GM12878 (cell line): ENCODE measurements around the gene CCNY. TPM values are rescaled to one million over a fixed set of nuclear protein-coding genes. Genes with fewer than 3 reads are reported as not detected.

Source experiments
- ATAC-seq: fragments of 200-7000 bp; cut with Tn5 transposase; 3 replicates; pipeline ENCODE4 v1.9.1; 2020; ENCODE audit warnings: mild to moderate bottlenecking, moderate library complexity
- BruUV-seq: library from RNA; stranded (reverse); fragments of 400-500 nt; replicated peaks from 2 replicates; lab custom pipeline; 2021; lab: Mats Ljungman, UMichigan
- CTCF ChIA-PET: fragments of 300-600 bp; sonication (Branson Sonifier 250); formaldehyde crosslinking; extraction: SDS; loops from one replicate; lab custom pipeline; 2021; ENCODE audit warnings: inconsistent platforms; lab: Yijun Ruan, JAX
- POLR2A ChIA-PET: fragments of 350-600 bp; formaldehyde crosslinking; extraction: SDS; loops from one replicate; lab custom pipeline; 2021; ENCODE audit warnings: inconsistent platforms; lab: Charles Lee
- RAD21 ChIA-PET: fragments of 300-600 bp; sonication (Branson Sonifier 250); formaldehyde crosslinking; loops from one replicate; lab custom pipeline; 2023; ENCODE audit warnings: antibody characterized with exemption; ENCODE audit not compliant: unreplicated experiment; lab: Charles Lee
- SMC1A ChIA-PET: fragments of 300-600 bp; sonication (Branson Sonifier 250); formaldehyde crosslinking; loops from one replicate; lab custom pipeline; 2023; ENCODE audit not compliant: unreplicated experiment, uncharacterized antibody; lab: Charles Lee
- DNase-seq: peaks from one replicate; pipeline ENCODE4 v3.0.0-alpha.2; 2011; ENCODE audit warnings: low read depth, low spot score
- FAIRE-seq: peaks from 3 replicates; lab custom pipeline; 2011; peaks lifted over from hg19 to GRCh38; lab: Jason Lieb, UNC
- H2AFZ ChIP-seq: 2 replicates; pipeline ENCODE4 v1.6.0; 2011; ENCODE audit warnings: low read depth, low read length, control low read depth; ENCODE audit not compliant: control insufficient read depth
- H3K27ac ChIP-seq: 2 replicates; pipeline ENCODE4 v1.5.1; 2011; ENCODE audit warnings: control low read depth; ENCODE audit not compliant: control insufficient read depth, insufficient read depth
- H3K27me3 ChIP-seq, 2 experiments: replicated peaks in 1 of 2; 2 replicates each; pipeline versions ENCODE4 v1.6.0 to v1.6.1; 2011; ENCODE audit warnings: low read length in 1 of 2; ENCODE audit not compliant: control insufficient read depth in 2 of 2, insufficient read depth in 2 of 2
- H3K36me3 ChIP-seq, 2 experiments: 2 replicates each; pipeline ENCODE4 v1.5.1; 2011; ENCODE audit warnings: low read length in 1 of 2; ENCODE audit not compliant: control insufficient read depth in 2 of 2, insufficient read depth in 2 of 2
- H3K4me1 ChIP-seq: 2 replicates; pipeline ENCODE4 v1.6.1; 2011; ENCODE audit warnings: mild to moderate bottlenecking, low read length, moderate library complexity, mixed read lengths; ENCODE audit not compliant: control insufficient read depth, insufficient read depth
- H3K4me2 ChIP-seq: 2 replicates; pipeline ENCODE4 v1.6.0; 2011; ENCODE audit warnings: control low read depth; ENCODE audit not compliant: control insufficient read depth, insufficient read depth
- H3K4me3 ChIP-seq: fragments of 200-600 bp; sonication (generic); 2 replicates; pipeline ENCODE4 v1.5.1; 2016
- H3K79me2 ChIP-seq: 2 replicates; pipeline ENCODE4 v1.6.0; 2011; ENCODE audit warnings: low read length; ENCODE audit not compliant: control insufficient read depth, insufficient read depth
- H3K9ac ChIP-seq: 2 replicates; pipeline ENCODE4 v1.8.0; 2011; ENCODE audit warnings: low read length, control low read depth, mixed read lengths; ENCODE audit not compliant: control insufficient read depth, insufficient read depth
- H3K9me3 ChIP-seq: replicated peaks from 3 replicates; pipeline ENCODE4 v1.5.1; 2011; ENCODE audit warnings: mild to moderate bottlenecking, low read length; ENCODE audit not compliant: control insufficient read depth, insufficient read depth
- H4K20me1 ChIP-seq: 2 replicates; pipeline ENCODE4 v1.6.0; 2011; ENCODE audit not compliant: control insufficient read depth, insufficient read depth
- HDAC6 ChIP-seq: fragments of 200-600 bp; sonication (generic); IDR thresholded peaks from one replicate; pipeline ENCODE4 v1.8.0; 2017; ENCODE audit warnings: antibody characterized with exemption; ENCODE audit not compliant: unreplicated experiment
- IKZF2 ChIP-seq, 2 experiments: fragments of 450-650 bp; IDR thresholded peaks; 2 replicates each; pipeline ENCODE4 v1.6.1; 2017; ENCODE audit warnings: mild to moderate bottlenecking in 2 of 2, moderate library complexity in 2 of 2
- MTA2 ChIP-seq: fragments of 450-650 bp; IDR thresholded peaks from 2 replicates; pipeline ENCODE4 v1.6.1; 2016; ENCODE audit warnings: low read depth, mild to moderate bottlenecking, moderate library complexity
- RUNX3 ChIP-seq: IDR thresholded peaks from 2 replicates; pipeline ENCODE4 v1.6.1; 2012; ENCODE audit warnings: low read length, inconsistent platforms
- SP1 ChIP-seq: IDR thresholded peaks from one replicate; pipeline ENCODE4 v1.6.1; 2011; ENCODE audit warnings: low read depth, low read length
- WGBS: methylation state at CpG from one replicate; pipeline ENCODE4 v1.1.6; 2016; ENCODE audit warnings: low lambda C conversion rate; ENCODE audit not compliant: insufficient replicate concordance, insufficient coverage; ENCODE audit errors: missing lambda C conversion rate; 5-methylcytosine and 5-hydroxymethylcytosine counted together
- in situ Hi-C: fragments of 300-500 bp; cut with MboI; formaldehyde crosslinking; loops from 9 replicates; pipeline ENCODE4 v1.14.3; 2018; ENCODE audit warnings: mixed read lengths
- intact Hi-C: fragments of 100-400 bp; cut with micrococcal nuclease; formaldehyde crosslinking; loops from one replicate; pipeline ENCODE4 v1.14.2; 2022; ENCODE audit not compliant: unreplicated experiment
- polyA plus RNA-seq, 11 experiments: library from polyadenylated mRNA; depleted of rRNA in 4 of 11; unstranded in 6 of 11; stranded (reverse) in 5 of 11; fragments of >200 nt; fragmentation: Nextera tagmentation in 4 of 11; fragmentation: Illumina TruSeq in 1 of 11; extraction: Ambion mirVana in 4 of 11; extraction: Trizol in 1 of 11; gene quantifications; 1 replicate in 1 of 11; 2 replicates in 10 of 11; pipeline versions ENCODE4 v1.2.1 to v1.2.3, GENCODE V29; 2011 to 2016; ENCODE audit warnings: inconsistent platforms in 2 of 11, missing spikeins in 2 of 11, low read depth in 1 of 11
- total RNA-seq, 4 experiments: library from RNA; depleted of rRNA in 3 of 4; stranded (reverse); fragments of >200 nt in 3 of 4; fragmentation: Illumina TruSeq in 1 of 4; extraction: Trizol in 1 of 4; gene quantifications; 2 replicates each; pipeline versions ENCODE4 v1.2.1 to v1.2.3, GENCODE V29; 2013 to 2021
- TF ChIP-seq, protein P1 (sequence below): IDR thresholded peaks from 2 replicates; pipeline ENCODE4 v1.6.1; 2012; ENCODE audit warnings: mild to moderate bottlenecking, low read depth, low read length

The CCNY gene
- total and polyA plus RNA-seq, 10 of the 15 experiments (the other 5 are each of a cell fraction or from before 2014, with no cell fraction given) = 3.6 to 50.0 (median 26.1) TPM

DNA sequence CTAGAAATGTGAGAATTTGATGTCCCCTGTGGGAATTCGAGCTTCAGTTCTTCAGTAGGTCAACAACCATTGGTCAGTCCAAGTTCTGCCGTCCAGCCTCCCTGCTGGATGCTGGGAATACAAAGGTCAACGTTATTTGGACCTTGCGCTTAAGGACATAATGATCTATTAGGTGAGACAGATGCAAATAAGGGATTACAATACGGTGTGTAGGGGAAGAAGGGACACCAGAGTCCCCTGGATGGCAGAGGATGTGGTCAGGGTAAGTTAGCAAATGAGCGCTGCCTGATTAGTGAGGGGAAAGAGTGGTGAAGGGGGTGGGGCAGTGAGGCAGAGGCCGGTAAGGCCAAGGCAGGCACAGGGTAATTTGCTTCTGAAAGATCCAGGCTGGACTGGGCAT is 16.2 kb downstream of the CCNY start:
- intact Hi-C loops (no loop called here), in situ Hi-C loops (no loop called here)
- ChIA-PET SMC1A (interaction anchor here (1.5 to 6.4 kb wide), 6 partner anchors 11 to 56 kb away, joined by 3 to 58 read pairs (median 8); no protein-coding TSS in a partner anchor), RAD21 (interaction anchor here (1.4 to 2.2 kb wide), 3 partner anchors 11 to 153 kb away, joined by 3 to 9 read pairs (median 7); no protein-coding TSS in a partner anchor), CTCF (interaction anchor here (0.6 to 3.6 kb wide), 5 partner anchors 11 to 114 kb away, joined by 3 to 18 read pairs (median 7); no protein-coding TSS in a partner anchor), POLR2A (interaction anchor here (4.0 kb wide), 1 partner anchor 12 kb away, joined by 22 read pairs; no protein-coding TSS in a partner anchor)
- FAIRE-seq = no peak
- peaks cover 0 to 1% of the 10 kb centered on the region in 2 experiments; a peak in 1 of 4 replicates for H3K36me3 ChIP-seq
- WGBS = 49% methylated on average over 7 of the region's 7 CpGs
- no peaks in the 10 kb centered on the region for H3K27me3 ChIP-seq
- no peak overlapping the region for H3K4me3 ChIP-seq
- H3K27ac ChIP-seq = no peak overlapping the region
- no peak for DNase-seq
- peak overlapping the region; percentile 50 for H3K4me2 ChIP-seq
- peaks cover 57% of the 10 kb centered on the region for H3K79me2 ChIP-seq
- H2AFZ ChIP-seq = no peak overlapping the region
- H3K9me3 ChIP-seq = no peaks in the 10 kb centered on the region; the same call in 2 of the 3 replicates
- no peaks in the 10 kb centered on the region for H4K20me1 ChIP-seq
- peaks cover 44% of the 10 kb centered on the region for H3K4me1 ChIP-seq
- TF ChIP-seq MTA2 (peak; percentile 66; the same call in 1 of the 2 replicates), RUNX3 (peak; percentile 43; the same call in 1 of the 2 replicates), HDAC6 (no peak), IKZF2 (IDR thresholded peaks at IDR 0.05) (peak in 1 of 2 experiments; percentile 40; a peak in 1 of 4 replicates), SP1 (no peak)
- TF ChIP-seq, protein P1, sequence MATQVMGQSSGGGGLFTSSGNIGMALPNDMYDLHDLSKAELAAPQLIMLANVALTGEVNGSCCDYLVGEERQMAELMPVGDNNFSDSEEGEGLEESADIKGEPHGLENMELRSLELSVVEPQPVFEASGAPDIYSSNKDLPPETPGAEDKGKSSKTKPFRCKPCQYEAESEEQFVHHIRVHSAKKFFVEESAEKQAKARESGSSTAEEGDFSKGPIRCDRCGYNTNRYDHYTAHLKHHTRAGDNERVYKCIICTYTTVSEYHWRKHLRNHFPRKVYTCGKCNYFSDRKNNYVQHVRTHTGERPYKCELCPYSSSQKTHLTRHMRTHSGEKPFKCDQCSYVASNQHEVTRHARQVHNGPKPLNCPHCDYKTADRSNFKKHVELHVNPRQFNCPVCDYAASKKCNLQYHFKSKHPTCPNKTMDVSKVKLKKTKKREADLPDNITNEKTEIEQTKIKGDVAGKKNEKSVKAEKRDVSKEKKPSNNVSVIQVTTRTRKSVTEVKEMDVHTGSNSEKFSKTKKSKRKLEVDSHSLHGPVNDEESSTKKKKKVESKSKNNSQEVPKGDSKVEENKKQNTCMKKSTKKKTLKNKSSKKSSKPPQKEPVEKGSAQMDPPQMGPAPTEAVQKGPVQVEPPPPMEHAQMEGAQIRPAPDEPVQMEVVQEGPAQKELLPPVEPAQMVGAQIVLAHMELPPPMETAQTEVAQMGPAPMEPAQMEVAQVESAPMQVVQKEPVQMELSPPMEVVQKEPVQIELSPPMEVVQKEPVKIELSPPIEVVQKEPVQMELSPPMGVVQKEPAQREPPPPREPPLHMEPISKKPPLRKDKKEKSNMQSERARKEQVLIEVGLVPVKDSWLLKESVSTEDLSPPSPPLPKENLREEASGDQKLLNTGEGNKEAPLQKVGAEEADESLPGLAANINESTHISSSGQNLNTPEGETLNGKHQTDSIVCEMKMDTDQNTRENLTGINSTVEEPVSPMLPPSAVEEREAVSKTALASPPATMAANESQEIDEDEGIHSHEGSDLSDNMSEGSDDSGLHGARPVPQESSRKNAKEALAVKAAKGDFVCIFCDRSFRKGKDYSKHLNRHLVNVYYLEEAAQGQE = no peak
- TF ChIP-seq, all 136 proteins: peak for 3
- ATAC-seq = peak; percentile 44
- no peak overlapping the region for H3K9ac ChIP-seq
- no TSS peak for BruUV-seq
